GM21381 (cell line): ENCODE results near the gene CMTM7.
"Not testable (repeated sequence)": the region's sequence is repeated elsewhere in the genome, so short reads cannot be mapped to it uniquely, and the experiment has no call there.

Experiments
- ATAC-seq: cut with Tn5 transposase; IDR thresholded peaks from one replicate; pipeline ENCODE4 v1.9.1; 2021; ENCODE audit warnings: mild to moderate bottlenecking, moderate library complexity; ENCODE audit not compliant: unreplicated experiment

CMTM7 gene

GRCh38 chr3:32455609-32456428 is 64.2 kb downstream of the CMTM7 start:
- no peak for ATAC-seq

- no peak for ATAC-seq
These were observed 64.9 kb downstream of the CMTM7 start for GRCh38 chr3:32456429-32457130.

GRCh38 chr3:32457971-32458471 is 66.4 kb downstream of the CMTM7 start:
- peak; percentile 55 for ATAC-seq

- ATAC-seq = no peak
These were observed 67.8 kb downstream of the CMTM7 start for GRCh38 chr3:32459450-32459849.

GRCh38 chr3:32460031-32460749 is 68.5 kb downstream of the CMTM7 start:
- ATAC-seq = peak; percentile 82

- ATAC-seq = not testable (repeated sequence)
These were observed 69.3 kb downstream of the CMTM7 start for GRCh38 chr3:32460817-32461496.

- ATAC-seq = not testable (repeated sequence)
These were observed 70.7 kb downstream of the CMTM7 start for GRCh38 chr3:32462191-32462986.

- not testable (repeated sequence) for ATAC-seq
These were observed 71.8 kb downstream of the CMTM7 start for GRCh38 chr3:32463415-32463814.

- ATAC-seq = not testable (repeated sequence)
These were observed 73.1 kb downstream of the CMTM7 start for GRCh38 chr3:32464726-32465125.

GRCh38 chr3:32466808-32467207 is 75.2 kb downstream of the CMTM7 start:
- ATAC-seq = not testable (repeated sequence)

GRCh38 chr3:32467333-32468070 is 75.8 kb downstream of the CMTM7 start:
- ATAC-seq = peak; percentile 75

GRCh38 chr3:32469151-32469874 is 77.7 kb downstream of the CMTM7 start:
- peak; percentile 14 for ATAC-seq

GRCh38 chr3:32470362-32470761 is 78.7 kb downstream of the CMTM7 start:
- ATAC-seq = no peak

- ATAC-seq = no peak
These were observed 79.6 kb downstream of the CMTM7 start for GRCh38 chr3:32471246-32471645.

- not testable (repeated sequence) for ATAC-seq
These were observed 80.5 kb downstream of the CMTM7 start for GRCh38 chr3:32472151-32472550.

- no peak for ATAC-seq
These were observed 82.5 kb downstream of the CMTM7 start for GRCh38 chr3:32474201-32474600.

- ATAC-seq = no peak
These were observed 89.0 kb downstream of the CMTM7 start for GRCh38 chr3:32480604-32481003.

GRCh38 chr3:32481791-32482631 is 90.4 kb downstream of the CMTM7 start:
- ATAC-seq = no peak
